GM23248 (cell line): ENCODE measurements around the gene CNTNAP1. TPM values are rescaled to one million over a fixed set of nuclear protein-coding genes. Genes with fewer than 3 reads are reported as not detected.

ENCODE experiments used
- DNase-seq: peaks from one replicate; pipeline ENCODE4 v3.0.0-alpha.2; 2015
- H2AFZ ChIP-seq: fragments of 200-600 bp; sonication (generic); 2 replicates; pipeline ENCODE4 v1.6.1; 2016; ENCODE audit warnings: antibody characterized with exemption
- H3F3A ChIP-seq: fragments of 200-600 bp; sonication (generic); 2 replicates; pipeline ENCODE4 v1.6.1; 2016; ENCODE audit warnings: mild to moderate bottlenecking, antibody characterized with exemption, mixed run types; ENCODE audit not compliant: insufficient read depth
- H3K27ac ChIP-seq: fragments of 200-600 bp; sonication (generic); 2 replicates; pipeline ENCODE4 v1.5.1; 2016; ENCODE audit warnings: mild to moderate bottlenecking
- H3K27me3 ChIP-seq: fragments of 200-600 bp; sonication (generic); replicated peaks from 2 replicates; pipeline ENCODE4 v1.6.1; 2016; ENCODE audit warnings: mild to moderate bottlenecking; ENCODE audit not compliant: insufficient read depth
- H3K36me3 ChIP-seq: fragments of 200-600 bp; sonication (generic); 2 replicates; pipeline ENCODE4 v1.6.1; 2016; ENCODE audit warnings: low read depth, mild to moderate bottlenecking
- H3K4me1 ChIP-seq: fragments of 200-600 bp; sonication (generic); 2 replicates; pipeline ENCODE4 v1.6.1; 2016; ENCODE audit warnings: mild to moderate bottlenecking; ENCODE audit not compliant: insufficient read depth
- H3K4me2 ChIP-seq: fragments of 200-600 bp; sonication (generic); one replicate; pipeline ENCODE4 v1.6.1; 2016; ENCODE audit warnings: mild to moderate bottlenecking; ENCODE audit not compliant: unreplicated experiment
- H3K4me3 ChIP-seq: fragments of 200-600 bp; sonication (generic); 2 replicates; pipeline ENCODE4 v1.5.1; 2016; ENCODE audit warnings: mild to moderate bottlenecking
- H3K79me2 ChIP-seq: fragments of 200-600 bp; sonication (generic); 2 replicates; pipeline ENCODE4 v1.6.1; 2016; ENCODE audit warnings: mild to moderate bottlenecking; ENCODE audit not compliant: insufficient read depth
- H3K9ac ChIP-seq: fragments of 200-600 bp; sonication (generic); 2 replicates; pipeline ENCODE4 v1.6.1; 2016; ENCODE audit warnings: mild to moderate bottlenecking
- H3K9me2 ChIP-seq: fragments of 200-600 bp; sonication (generic); 2 replicates; pipeline ENCODE4 v1.6.1; 2016; ENCODE audit warnings: mixed run types, mild to moderate bottlenecking, moderate library complexity; ENCODE audit not compliant: insufficient read depth
- H3K9me3 ChIP-seq: fragments of 200-600 bp; sonication (generic); one replicate; pipeline ENCODE4 v1.6.1; 2017; ENCODE audit warnings: low read depth
- H4K20me1 ChIP-seq: fragments of 200-600 bp; sonication (generic); 2 replicates; pipeline ENCODE4 v1.6.0; 2016; ENCODE audit not compliant: insufficient read depth
- EZH2 ChIP-seq: fragments of 200-600 bp; sonication (generic); IDR thresholded peaks from 2 replicates; pipeline ENCODE4 v1.6.1; 2018; ENCODE audit warnings: antibody characterized with exemption, mild to moderate bottlenecking; ENCODE audit not compliant: insufficient read depth, poor library complexity, severe bottlenecking
- EZH2phosphoT487 ChIP-seq: fragments of 200-600 bp; sonication (generic); IDR thresholded peaks from 2 replicates; pipeline ENCODE4 v1.6.1; 2018; ENCODE audit warnings: antibody characterized with exemption, moderate library complexity, mild to moderate bottlenecking, low read depth; ENCODE audit not compliant: insufficient read depth
- WGBS, 2 experiments: methylation state at CpG; one replicate each; pipeline ENCODE4 v1.1.6; 2015 to 2017; ENCODE audit warnings: low lambda C conversion rate in 2 of 2, low coverage in 1 of 2; ENCODE audit errors: missing lambda C conversion rate in 2 of 2; 5-methylcytosine and 5-hydroxymethylcytosine counted together
- in situ Hi-C: fragments of 300-500 bp; cut with MboI; formaldehyde crosslinking; loops from 2 replicates; pipeline ENCODE4 v1.15.0; 2020
- polyA plus RNA-seq: library from polyadenylated mRNA; unstranded; fragments of >200 nt; fragmentation: Nextera tagmentation; extraction: Ambion mirVana; gene quantifications from 2 replicates; pipeline ENCODE4 v1.2.1, GENCODE V29; 2016
- total RNA-seq: library from RNA; depleted of rRNA; stranded (reverse); fragments of >200 nt; shearing (Covaris generic); gene quantifications from 2 replicates; pipeline ENCODE4 v1.2.3, GENCODE V29; 2014

The CNTNAP1 gene
- total and polyA plus RNA-seq, 2 experiments from 2014 or later: 3.6 to 24.5 TPM

DNA sequence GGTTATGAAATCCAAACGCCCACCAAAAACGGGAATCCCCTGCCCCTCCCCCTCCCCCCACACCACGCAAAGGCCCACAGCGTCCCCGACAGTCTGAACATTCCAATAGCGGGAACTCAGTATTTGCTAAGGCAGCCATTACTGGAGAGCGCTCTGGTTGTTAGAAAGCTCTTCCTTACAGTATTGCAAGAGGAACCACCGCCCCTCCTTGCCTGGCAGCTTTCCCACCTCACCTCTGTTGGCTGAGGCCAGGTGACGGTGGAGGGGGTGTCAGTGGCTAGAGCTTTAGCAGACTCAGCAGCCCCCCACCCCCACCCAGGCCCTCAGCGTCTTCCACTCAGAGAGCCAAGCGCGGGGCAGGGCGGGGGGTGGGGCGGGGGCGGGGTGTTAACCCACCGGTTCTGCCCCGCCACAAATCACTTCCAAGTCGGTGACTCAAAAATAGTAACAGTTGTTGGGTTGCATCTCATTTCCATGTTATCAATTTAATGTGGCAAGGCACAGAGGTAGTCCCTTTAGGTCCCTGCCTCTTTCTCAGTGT is 3.3 kb upstream of the CNTNAP1 start:
- in situ Hi-C loops: no loop called here
- peaks cover 21% of the 10 kb centered on the region for H3F3A ChIP-seq
- peak overlapping the region; percentile 80 for H3K4me2 ChIP-seq
- peak overlapping the region; percentile 85 for H3K27ac ChIP-seq
- no peaks in the 10 kb centered on the region for H3K27me3 ChIP-seq
- H3K9ac ChIP-seq: peak overlapping the region; percentile 77
- TF ChIP-seq EZH2 (no peak), EZH2phosphoT487 (no peak)
- H3K4me1 ChIP-seq: peaks cover 37% of the 10 kb centered on the region
- no peaks in the 10 kb centered on the region for H3K36me3 ChIP-seq
- WGBS, 2 experiments: 5 to 21% methylated on average over 6 to 18 of the region's 18 CpGs
- no peaks in the 10 kb centered on the region for H3K9me2 ChIP-seq
- H4K20me1 ChIP-seq: no peaks in the 10 kb centered on the region
- peak overlapping the region; percentile 72 for H3K4me3 ChIP-seq
- peak overlapping the region; percentile 78 for H2AFZ ChIP-seq
- H3K79me2 ChIP-seq: peaks cover 32% of the 10 kb centered on the region
- DNase-seq: peak; percentile 70
- H3K9me3 ChIP-seq: no peaks in the 10 kb centered on the region

DNA sequence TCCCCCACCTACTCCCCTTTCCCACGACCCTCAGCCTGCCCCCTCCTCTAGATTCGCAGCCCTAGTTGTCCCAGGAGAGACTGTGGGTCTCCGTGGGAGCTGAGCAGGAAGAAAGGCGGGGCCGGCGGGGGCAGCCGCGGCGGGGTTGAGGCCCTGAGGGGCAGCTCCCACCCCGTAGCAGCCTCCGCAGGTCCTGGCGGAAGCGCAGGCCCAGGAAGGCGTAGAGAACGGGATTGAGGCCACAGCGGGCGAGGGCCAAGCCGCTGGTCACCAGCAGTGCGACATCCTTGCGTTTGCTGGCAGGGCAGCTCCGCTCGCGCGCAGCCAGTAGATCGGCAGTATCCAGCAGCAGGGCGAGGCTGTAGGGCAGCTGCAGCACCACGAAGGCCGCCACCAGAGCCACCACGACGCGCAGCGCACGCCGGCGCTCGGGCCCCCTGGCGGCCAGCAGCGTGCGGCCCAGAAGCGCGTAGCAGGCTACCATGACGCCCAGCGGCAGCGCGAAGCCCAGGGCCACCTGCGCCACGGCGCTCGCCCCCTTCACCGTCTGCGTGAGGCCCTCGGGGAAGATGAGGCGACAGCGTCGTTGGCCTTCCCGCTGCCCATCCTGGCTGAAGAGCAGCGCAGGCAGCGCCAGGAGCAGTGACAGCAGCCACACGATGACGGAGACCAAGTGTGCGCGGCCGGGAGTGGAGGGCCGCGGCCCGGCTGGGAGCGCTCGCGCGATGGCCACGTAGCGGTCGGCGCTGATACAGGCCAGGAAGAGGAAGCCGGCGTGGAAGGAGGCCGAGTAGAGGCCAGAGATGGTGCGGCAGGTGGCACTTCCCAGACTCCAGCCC is 2.6 kb upstream of the CNTNAP1 start:
- Histone ChIP-seq H3K27me3 (no peaks in the 10 kb centered on the region), H3K27ac (peak overlapping the region; percentile 85), H3K4me1 (peaks cover 31% of the 10 kb centered on the region), H3K9me3 (no peaks in the 10 kb centered on the region), H3K79me2 (peaks cover 25% of the 10 kb centered on the region), H4K20me1 (no peaks in the 10 kb centered on the region), H3F3A (peaks cover 21% of the 10 kb centered on the region), H3K9ac (peak overlapping the region; percentile 77), H2AFZ (peak overlapping the region; percentile 78), H3K4me3 (peak overlapping the region; percentile 37), H3K36me3 (no peaks in the 10 kb centered on the region), H3K4me2 (peak overlapping the region; percentile 48), H3K9me2 (no peaks in the 10 kb centered on the region)
- in situ Hi-C loops: no loop called here
- no peak for TF ChIP-seq EZH2
- 8 to 10% methylated on average over 45 to 62 of the region's 78 CpGs for WGBS, 2 experiments
- peak; percentile 90 for DNase-seq

GRCh38 chr17:42680331-42680808 is 2.0 kb upstream of the CNTNAP1 start:
- H3K4me2 ChIP-seq: no peak overlapping the region
- H4K20me1 ChIP-seq: no peaks in the 10 kb centered on the region
- peaks cover 19% of the 10 kb centered on the region for H3K79me2 ChIP-seq
- peak overlapping the region; percentile 37; the same call in 1 of the 2 replicates for H3K4me3 ChIP-seq
- no peaks in the 10 kb centered on the region for H3K9me2 ChIP-seq
- H3K9ac ChIP-seq: no peak overlapping the region; the same call in 1 of the 2 replicates
- WGBS, 2 experiments: 58 to 59% methylated on average over 20 of the region's 20 CpGs
- H3K36me3 ChIP-seq: no peaks in the 10 kb centered on the region
- no peaks in the 10 kb centered on the region for H3K9me3 ChIP-seq
- H3F3A ChIP-seq: peaks cover 21% of the 10 kb centered on the region
- H2AFZ ChIP-seq: peak overlapping the region; percentile 78
- in situ Hi-C loops: no loop called here
- DNase-seq: no peak
- peak overlapping the region; percentile 85 for H3K27ac ChIP-seq
- H3K27me3 ChIP-seq: no peaks in the 10 kb centered on the region
- H3K4me1 ChIP-seq: peaks cover 26% of the 10 kb centered on the region
- TF ChIP-seq EZH2phosphoT487 (no peak), EZH2 (no peak)

- no peaks in the 10 kb centered on the region for H4K20me1 ChIP-seq
- H3K79me2 ChIP-seq: peaks cover 6% of the 10 kb centered on the region; the same call in 1 of the 2 replicates
- peak; percentile 89 for DNase-seq
- in situ Hi-C loops: no loop called here
- H3K27ac ChIP-seq: peak overlapping the region; percentile 66
- H2AFZ ChIP-seq: peak overlapping the region; percentile 87
- no peaks in the 10 kb centered on the region for H3K36me3 ChIP-seq
- H3K4me1 ChIP-seq: peaks cover 19% of the 10 kb centered on the region
- no peaks in the 10 kb centered on the region for H3K9me3 ChIP-seq
- H3K9ac ChIP-seq: peak overlapping the region; percentile 74
- peak overlapping the region; percentile 79 for H3K4me3 ChIP-seq
- WGBS, 2 experiments: 1% methylated on average over 20 to 34 of the region's 34 CpGs
- peak overlapping the region; percentile 71 for H3K4me2 ChIP-seq
- no peak for TF ChIP-seq EZH2phosphoT487
- TF ChIP-seq EZH2: no peak
- H3F3A ChIP-seq: peaks cover 17% of the 10 kb centered on the region
- H3K27me3 ChIP-seq: no peaks in the 10 kb centered on the region
- H3K9me2 ChIP-seq: no peaks in the 10 kb centered on the region
Observed at GRCh38 chr17:42682722-42683403, 532 bp downstream of the CNTNAP1 start.
